HG02885 (cell line): ENCODE measurements around the gene COPA.

Experiments
- ATAC-seq: cut with Tn5 transposase; IDR thresholded peaks from one replicate; pipeline ENCODE4 v1.9.1; 2021; ENCODE audit warnings: mild to moderate bottlenecking; ENCODE audit not compliant: unreplicated experiment, poor library complexity

COPA gene

DNA sequence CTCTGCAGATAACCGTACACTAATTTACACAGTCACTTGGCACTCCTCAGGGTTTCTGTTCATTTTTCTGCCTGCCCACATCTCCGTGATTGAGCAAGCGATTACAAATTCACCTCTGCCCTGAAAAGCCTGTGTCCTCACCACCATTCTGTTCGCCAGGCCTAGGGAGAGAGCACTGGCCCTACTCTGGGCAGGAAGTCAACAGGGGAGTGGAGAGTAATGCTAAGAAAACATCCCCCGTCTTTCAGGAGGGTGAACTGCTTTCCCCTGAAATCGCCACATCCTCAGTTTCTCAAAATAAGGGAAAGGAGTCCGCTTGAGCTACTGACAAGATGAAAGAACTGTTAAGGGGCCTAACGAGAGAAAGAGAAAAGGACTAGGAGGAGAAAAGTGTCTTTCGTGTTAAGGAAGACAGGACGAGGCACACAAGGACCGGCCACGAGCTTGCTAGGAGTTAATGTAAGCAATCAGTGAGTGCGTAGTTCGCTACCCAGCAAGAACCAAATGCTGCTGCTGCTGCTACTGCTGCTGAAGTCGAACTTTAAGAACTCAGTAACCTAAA is 58.7 kb downstream of the COPA start:
- peak; percentile 14 for ATAC-seq

DNA sequence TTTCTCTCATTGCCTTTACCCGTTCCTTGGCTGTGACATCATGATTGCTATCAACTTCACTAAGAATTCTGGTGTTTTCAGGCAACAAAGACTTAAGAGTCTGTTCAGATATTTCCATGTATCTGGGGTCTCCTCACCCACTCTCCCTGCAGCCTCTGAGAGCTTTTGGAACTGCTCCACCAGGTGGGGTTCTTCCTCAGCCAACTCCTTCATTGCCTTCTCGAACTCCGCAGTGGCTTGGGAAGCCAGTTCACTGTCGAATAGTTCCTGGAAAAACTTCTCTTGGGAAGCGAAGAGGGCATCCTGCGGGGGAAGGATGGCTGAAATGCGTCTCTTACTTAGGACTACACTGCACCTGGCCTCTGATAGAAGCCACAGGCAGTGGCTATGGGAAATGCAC is 60.2 kb downstream of the COPA start:
- no peak for ATAC-seq

DNA sequence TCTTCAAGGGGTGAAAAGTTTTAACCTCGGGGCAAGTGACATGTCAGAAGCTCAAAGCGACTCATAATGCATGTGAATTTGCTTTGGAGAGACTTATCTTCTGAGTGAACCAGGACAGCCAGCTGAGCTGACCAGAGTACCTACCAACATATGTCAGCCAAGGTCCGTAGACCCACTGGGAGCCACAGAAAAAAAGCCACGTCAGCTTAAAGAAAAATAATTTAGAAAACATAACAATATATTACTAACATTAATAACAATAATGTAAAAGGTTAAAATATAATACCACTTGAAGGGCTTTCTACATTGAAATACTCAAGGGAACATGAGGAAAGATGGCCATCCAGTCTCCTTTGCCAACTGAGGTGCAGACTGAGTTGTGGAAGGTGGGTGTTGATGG is 65.1 kb downstream of the COPA start:
- ATAC-seq: no peak

DNA sequence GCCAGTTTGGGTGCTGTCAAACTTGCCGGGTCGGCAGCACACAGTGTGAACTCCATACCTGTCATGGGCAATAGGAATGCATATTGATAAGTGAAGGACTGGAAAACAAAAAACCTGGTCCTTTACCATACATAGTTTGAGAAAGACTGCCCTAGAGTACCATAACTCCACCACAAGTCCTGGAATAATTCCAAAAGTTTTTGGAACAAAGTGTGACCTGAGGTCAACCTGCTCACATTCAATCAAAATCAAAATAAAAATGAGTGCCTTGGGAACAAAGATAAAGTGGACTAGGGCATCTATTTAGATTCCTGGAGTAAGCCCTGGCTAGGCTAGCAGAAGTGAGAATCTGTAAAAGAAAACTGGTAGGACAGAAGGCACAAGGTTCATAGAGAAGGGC is 65.7 kb downstream of the COPA start:
- ATAC-seq: no peak

DNA sequence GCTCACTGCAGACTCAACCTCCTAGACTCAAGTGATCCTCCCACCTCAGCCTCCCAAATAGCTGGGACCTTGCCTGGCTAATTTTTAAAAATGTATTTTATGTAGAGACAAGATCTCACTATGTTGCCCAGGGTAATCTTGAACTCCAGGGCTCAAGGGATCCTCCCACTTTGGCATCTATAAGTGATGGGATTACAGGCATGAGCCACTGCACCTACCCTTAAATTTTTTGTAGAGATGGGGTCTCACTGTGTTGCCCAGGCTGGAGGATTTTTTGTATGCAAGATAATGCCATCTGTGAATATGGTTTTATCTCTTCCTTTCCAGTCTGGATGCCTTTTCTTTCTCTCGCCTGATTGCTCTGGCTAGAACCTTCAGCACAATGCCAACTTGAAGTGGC is 72.0 kb downstream of the COPA start:
- ATAC-seq: no peak

DNA sequence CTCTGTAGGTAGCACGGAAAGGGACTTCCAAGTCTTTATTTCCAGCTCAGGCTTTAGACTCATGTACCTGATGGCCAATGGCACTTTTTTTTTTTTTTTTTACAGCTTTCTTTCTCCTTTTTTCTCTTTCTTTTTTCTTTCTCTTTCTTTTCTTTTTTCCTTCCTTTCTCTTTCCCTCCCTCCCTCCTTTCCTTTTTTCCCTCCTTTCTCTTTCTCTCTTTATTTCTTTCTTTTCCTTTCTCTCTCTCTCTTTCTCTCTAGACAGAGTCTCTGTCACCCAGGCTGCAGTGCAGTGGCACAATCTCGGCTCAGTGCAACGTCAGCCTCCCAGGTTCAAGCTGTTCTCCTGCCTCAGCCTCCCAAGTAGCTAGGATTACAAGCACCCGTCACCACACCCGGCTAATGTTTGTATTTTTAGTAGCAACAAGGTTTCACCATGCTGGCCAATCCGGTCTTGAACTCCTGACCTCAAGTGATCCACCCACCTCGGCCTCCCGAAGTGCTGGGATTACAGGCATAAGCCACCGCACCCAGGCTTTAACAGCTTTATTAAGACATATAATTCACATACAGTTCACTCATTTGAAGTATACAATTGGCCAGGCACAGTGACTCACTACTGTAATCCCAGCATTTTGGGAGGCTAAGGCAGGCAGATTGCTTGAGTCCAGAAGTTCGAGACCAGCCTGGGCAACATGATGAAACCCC is 75.6 kb downstream of the COPA start:
- ATAC-seq: no peak

DNA sequence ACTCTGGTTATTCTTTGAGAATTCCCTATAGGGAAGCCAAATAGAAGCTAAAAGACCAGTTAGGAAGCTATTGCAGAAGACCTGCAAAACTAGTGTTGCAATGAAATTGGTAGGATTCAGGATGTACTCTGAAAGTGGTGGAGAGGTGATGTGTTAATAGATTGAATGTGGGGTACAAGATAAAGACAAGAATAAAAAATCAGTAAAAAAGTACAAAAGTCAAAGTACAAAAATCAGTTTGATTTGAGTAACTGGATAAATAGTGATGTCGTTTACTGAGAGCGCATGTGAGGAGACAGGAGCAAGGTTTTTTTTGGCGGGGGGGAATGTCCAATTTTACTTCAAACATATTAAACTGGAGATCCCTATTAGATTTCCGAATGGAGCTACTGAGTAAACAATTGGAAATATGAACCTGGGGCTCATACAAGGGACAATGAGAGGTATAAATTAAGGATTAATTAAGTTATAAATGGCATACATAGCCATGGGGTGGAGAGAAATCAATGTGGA is 78.2 kb downstream of the COPA start:
- no peak for ATAC-seq

DNA sequence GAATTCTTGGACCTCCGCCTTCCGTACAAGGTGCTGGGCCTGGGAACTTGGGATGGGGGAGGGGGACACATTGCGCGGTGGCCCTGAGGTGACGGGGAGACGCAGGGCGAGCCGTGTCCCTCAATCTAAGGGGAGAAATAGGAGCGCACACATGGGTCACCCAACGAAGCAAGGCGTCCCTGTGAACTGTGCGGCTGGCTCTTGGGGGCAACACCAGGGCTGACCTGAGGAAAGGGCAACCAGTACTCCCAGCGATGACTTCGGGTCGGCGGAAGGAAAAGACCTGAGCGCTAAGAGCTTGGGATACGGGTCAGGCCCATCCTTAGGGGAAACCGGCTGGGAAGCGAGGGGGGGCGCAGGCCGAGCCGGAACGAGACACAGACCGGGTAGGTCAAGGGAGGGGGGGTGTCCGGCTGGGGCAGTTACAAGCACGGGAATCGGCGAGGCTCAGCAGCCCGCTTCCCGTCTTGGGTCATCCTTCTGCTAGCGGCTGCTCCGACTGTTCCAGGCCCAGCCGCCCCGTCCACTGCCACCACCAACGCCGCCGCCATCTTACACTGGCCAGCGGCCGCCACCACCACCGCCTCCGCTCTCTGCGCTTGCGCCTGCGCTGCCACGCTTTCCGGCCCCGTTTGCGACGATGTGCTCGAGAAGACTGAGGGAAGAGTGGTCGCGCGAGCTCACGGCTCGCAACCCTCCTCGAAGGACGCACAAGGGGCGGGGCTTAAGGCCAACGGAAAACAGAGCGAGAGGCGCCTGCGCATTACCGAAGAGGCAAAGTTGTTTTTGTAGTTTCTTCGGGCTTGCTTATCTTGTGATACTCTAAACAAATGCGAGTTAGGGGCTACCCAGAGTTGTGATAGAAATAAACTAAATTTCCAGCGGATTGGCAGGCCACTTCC is 80.9 kb downstream of the COPA start, which contains the start of gene DCAF8:
DCAF8 (minus strand) TSS at position 657 of the 902 bp plus-strand sequence. CDS start 18,541 bp downstream, outside the sequence.
- ATAC-seq: peak; percentile 84

DNA sequence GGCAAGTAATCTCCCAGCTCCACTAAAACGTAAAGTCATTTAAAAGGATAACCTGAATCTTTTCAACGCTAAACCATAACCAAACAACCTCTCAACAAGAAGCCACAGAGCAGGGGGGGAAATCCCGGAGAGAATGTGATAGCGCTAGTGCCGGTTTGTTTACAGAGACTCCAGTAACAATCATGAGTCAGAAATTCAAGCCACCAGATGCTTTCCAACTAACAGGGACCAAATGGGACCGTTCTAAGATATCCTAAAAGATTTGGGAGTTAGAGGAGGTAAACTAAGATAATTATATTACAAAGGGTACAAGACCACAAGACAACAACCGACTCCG is 81.5 kb downstream of the COPA start:
- peak; percentile 27 for ATAC-seq

DNA sequence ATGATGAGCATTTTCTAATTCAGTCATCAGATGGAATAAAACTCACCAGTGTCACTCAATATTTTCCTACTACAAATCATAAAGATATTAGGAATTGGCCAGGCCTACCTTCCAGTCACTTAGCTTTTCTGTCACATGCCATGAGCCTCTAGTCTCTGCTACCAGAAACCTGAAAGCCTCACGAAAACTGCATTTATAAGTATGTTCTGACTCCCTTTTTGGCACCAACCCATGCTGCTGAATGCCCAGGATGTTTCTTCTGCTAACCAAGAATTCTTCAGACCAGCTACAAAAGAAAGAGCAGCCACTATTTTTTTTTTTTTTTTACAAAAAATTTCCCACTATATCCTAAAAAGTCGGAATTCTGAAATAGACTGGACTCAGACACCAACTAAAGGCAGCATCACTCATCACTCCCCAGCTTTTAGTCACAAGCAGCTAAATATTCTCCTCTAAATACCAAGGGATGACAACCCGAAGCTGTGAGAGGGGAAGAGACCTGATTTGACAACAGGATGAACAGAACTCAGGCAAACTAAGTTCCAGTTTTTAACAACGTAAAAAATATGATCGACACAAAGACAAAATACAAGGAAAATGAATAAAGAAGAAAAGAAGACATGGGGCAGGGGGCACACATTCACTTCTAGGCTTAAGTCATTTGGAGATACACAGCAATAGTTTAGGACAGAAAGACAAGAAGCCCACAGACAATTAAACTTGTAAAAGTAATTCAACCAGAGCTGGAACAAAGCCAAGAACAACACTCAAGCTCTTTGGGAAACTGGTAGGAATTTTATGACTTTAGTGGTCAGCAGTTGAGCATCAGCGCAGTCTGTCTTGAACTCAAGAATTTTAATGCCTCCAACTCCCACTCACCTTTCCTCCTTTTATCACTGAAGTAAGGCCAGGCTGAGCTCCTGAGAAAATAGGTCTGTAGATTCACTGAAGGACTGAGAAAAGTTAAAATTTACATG is 82.4 kb downstream of the COPA start:
- no peak for ATAC-seq

DNA sequence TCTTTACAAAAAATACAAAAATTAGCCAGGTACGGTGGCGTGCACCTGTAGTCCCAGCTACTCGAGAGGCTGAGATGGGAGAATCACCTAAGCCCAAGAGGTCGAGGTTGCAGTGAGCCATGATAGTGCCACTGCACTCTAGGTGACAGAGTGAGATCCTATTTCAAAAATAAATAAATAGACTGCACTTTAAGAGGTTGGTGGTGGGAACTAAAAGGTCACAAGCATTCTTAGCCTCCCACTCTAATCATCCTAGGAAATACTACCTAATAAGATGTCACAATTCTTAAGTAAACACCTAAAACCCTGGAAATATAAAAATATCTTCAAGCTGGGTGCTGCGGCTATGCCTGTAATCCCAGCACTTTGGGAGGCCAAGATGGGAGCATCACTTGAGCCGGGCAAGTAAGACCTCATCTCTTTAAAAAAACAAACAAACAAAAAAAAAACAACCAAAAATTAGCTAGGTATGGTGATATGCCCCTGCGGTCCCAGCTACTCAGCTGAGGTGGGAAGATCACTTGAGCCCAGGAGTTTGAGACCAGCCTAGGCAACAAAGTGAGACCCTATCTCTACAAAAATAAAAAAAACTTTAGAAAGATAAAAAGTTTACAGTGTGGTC is 84.8 kb downstream of the COPA start:
- ATAC-seq: no peak

DNA sequence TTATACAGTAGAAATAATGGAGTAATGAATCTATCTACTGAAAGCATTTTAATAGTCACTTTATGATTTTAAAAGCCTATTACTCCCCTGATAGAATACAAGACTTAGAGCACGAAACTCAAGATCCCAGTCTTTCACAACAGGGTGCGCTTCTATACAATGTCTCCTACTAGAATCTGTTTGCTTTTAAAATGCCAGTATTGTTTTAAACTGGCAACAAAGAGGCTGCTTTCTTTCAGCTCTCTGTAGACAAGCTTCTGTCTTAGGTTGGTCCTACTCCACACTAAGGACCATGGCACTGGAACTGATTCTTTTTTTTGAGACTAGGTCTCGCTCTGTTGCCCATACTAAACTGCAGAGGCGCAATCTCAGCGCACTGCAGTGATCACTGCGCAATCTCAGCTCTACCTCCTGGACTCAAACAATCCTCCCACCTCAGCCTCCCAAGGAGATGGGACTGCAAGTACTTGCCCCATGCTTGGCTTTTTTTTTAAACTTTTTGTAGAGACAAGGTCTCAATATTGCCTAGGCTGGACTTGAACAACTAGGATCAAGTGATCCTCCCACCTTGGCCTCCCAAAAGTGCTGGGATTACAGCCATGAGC is 85.5 kb downstream of the COPA start:
- no peak for ATAC-seq

DNA sequence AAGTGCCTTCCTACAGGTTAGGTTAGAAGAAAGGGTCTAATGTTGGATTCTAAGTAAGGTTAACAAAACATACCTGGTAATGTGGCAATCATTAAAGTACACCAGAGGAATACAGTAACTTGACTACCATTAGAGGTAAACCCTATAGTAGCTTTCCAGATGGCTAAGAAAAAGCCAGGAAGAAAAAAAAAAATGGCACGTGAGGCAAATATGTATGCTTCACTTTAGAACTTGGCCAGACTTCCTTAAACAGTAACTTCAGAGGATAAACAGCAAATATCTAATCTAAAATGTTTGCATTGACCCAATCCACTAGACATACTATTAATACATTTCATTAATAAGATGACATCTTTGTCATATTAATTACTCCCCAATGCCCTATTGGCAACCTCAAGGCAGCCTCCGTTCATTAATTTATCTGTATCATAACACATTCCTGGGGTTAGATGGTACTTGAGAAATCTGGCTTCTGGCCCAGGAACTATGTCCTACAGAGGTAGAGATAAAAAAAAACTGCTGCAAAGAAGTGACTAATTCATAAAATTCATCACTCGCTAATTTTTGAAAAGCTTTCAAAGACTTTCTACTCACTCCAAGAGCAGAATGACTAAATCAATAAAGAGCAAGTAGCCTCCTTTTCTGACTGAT is 86.5 kb downstream of the COPA start:
- ATAC-seq: no peak

DNA sequence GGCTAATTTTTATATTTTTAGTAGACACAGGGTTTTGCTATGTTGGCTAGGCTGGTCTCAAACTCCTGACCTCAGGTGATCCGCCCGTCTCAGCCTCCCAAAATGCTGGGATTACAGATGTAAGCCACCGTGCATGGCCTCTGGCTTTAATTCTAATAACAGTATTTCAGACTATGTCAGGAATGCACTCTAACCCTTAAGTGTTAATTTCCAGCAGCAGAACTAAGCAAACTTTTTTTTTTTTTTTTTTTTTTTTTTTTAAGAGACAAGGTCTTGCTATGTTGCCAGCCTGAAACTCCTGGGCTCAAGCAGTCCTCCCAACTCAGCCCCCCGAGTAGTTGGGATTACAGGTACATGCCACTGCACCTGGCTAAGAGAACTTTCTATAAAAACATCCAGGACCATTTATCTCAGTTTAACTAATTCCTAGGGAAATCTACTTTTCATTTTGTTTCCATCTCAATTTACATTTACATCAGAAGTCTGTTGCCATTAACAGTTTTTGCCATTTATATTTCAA is 87.2 kb downstream of the COPA start:
- no peak for ATAC-seq

DNA sequence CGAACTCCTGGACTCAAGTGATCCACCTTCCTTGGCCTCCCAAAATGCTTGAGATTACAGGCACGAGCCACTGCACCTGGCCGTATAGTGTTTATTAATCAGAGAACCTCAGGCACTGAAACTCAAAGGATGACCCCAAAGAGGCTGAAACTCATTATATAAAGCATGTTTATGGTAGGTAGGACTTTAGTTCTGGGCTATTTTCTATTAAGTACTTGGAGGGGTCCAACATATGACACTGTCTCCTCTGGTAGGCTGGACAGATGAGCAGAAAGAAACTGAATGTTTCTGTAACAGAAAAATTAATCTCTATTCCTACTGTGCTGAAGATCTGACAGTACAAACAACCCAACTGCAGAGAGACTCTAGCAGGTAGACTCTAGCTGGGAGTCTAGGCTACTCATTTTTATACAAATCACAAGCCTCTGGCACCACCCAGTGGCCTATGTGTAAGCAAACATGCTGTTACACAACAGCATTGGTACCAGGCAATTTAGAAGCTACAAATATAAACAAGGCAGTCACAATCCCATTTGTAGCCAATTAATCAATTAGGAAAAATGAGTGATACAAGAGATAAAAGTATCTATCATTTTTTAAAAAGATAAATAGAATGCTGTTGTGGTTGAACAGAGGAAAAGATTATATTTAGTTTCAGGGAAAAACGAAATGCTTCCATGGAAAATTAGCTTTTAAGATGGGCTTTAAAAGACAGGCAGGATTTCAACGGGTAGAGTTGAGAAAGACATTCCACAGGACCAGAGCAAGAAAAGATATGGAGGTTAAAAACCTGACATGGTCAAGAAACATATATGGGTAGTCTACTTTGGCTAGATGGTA is 91.1 kb downstream of the COPA start:
- ATAC-seq: peak; percentile 78

DNA sequence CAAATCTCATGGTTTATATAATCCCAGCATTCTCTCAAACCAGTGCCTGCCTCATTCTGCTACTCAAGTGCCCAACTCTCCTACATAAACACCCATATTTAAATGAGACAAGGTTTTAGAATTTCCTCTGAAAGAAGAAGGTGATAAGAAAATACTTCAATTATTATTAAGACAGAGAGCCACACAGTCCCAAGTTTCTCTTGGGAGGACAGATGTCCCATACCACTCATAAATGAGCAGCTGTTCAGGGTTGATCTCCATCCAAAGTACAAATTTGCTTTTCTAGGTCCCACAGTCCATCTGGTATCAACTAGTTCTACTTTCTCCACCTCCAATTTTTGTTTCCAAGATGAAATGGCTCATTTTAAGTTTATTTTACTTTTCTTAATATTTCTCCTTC is 92.0 kb downstream of the COPA start:
- ATAC-seq: no peak

DNA sequence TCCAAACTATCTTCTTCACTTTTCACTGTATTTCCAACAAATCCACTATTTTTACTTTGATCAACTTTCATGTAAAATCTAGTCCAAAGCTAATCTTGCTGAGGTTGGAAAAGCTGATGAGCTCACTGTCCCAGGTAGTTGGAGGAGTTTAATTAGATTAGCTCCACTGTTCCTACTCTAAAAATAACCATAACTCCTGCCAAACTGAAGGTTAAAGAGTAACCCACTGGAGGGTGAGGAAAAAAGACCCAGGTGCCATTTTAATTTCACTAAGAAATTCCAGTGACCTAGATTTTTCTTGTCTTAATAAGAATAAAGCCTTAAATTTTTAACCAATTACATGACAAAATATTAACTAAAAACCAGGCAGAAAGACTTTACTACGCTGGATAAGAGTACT is 96.0 kb downstream of the COPA start:
- ATAC-seq: no peak

DNA sequence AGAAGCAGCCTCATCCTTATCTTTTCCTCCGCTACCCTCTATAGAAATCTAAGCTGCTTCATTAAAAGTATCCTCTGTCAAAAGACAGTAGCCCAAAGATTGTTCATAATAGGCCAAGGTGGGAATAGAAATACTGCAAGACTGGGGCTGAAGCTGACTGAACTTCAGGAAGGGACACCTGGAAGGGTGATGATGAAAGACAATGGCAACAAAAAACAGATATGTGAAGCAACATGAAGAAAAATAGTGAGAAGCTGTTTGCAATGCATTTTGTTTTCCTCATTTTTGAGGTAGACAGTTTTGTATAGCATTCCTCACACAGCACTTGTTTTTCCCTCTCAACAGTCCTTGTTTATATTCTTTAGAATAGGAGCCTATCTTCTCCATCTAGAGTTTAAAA is 97.6 kb downstream of the COPA start:
- ATAC-seq: no peak
